Left lobe of liver (tissue), 2 donors: ENCODE results near the gene AP5Z1. TPM values are rescaled to one million over a fixed set of nuclear protein-coding genes. Genes with fewer than 3 reads are reported as not detected.

Experiments
- ATAC-seq: fragments of 200-7000 bp; cut with Tn5 transposase; one replicate; pipeline ENCODE4 v1.9.1; 2020; ENCODE audit warnings: mild to moderate bottlenecking, moderate library complexity
- DNase-seq: peaks from one replicate; pipeline ENCODE4 v3.0.0-alpha.2; 2020; ENCODE audit warnings: low spot score
- total RNA-seq: library from RNA; stranded (reverse); gene quantifications from one replicate; pipeline ENCODE4 v1.2.1, GENCODE V29; 2021
- donor health status: DM: no; HTN: no; CAD: no; lungs with moderate emphysema.
- donor health status: DM: no; HTN: yes; CAD: no.

AP5Z1 gene
- total RNA-seq, 1 donor from 2014 or later = 13.2 TPM

DNA sequence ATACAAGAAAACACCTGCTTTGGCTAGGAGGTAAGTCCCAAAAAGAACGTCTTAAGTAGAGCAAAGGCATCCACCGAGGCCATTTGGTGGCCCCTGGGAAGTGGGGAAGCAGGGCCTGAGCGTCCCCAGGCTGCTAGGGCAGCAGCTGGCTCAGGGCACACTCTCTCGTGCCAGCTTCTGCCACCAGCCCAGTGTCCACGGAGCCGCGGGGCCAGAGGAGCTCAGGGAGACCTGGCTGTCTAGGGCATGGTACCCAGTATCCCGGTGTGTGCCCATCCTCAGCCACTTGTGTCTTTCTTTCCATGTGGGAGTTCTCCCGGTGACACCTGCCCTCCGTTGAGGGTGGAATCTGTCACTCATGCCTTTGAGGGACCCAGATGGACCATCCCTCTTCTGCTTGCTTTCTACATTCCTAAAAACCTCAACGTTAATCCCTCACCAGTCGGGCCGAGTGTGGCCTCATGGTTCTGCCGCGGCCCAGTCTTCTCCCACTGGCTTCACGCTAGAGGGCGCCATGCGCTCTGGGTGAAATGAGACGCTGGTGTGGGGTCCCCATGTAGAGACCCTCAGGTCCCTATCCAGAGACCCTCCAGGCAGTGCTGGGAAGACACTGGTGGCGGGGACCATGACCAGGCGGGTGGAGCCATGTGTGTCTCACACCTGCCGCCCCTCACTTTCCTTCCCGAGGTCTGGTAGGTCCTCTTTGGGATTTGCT is 9.5 kb upstream of the AP5Z1 start:
- DNase-seq (no peak), ATAC-seq (peak; percentile 31)

DNA sequence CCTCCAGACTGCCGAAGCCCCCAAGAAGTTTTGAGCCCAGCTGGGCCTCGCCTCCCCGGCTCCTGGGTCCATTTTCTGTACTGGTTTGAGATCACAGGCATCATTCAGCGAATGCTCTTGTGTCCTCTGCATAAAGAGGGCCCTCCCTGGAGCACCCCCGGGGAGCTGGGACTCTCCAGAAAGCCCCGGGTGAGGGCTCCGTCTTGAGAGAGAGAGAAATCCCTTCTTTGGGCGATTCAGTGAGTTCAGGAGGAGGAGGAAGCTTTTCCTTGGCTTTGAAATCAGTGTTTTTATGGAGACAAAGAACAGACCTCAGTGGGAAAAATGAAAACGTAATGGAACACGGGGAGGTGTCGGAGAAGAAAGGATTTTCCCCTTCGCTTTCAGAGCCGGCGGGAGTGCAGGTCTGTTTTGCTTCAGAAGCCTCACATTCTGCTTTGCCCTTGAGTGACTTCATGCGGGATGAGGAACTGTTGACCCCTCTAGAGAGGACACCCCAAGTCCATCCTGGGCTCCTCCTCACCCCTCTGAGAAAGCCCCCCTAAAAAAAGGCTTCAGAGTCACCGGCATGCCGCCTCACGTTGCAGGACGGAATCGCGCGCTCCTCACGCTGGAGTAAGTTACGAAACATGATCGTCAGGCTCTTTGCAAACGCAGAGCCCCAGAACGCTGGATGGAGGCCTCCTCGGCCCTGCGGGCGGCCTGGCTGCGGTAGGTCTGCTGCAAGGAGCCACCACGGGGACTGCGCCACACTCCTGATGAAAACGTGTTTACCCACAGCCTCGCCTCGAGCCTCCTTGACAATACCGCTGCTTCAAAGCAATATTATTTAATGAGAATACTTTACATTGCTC is 8.5 kb upstream of the AP5Z1 start:
- ATAC-seq = no peak
- no peak for DNase-seq

DNA sequence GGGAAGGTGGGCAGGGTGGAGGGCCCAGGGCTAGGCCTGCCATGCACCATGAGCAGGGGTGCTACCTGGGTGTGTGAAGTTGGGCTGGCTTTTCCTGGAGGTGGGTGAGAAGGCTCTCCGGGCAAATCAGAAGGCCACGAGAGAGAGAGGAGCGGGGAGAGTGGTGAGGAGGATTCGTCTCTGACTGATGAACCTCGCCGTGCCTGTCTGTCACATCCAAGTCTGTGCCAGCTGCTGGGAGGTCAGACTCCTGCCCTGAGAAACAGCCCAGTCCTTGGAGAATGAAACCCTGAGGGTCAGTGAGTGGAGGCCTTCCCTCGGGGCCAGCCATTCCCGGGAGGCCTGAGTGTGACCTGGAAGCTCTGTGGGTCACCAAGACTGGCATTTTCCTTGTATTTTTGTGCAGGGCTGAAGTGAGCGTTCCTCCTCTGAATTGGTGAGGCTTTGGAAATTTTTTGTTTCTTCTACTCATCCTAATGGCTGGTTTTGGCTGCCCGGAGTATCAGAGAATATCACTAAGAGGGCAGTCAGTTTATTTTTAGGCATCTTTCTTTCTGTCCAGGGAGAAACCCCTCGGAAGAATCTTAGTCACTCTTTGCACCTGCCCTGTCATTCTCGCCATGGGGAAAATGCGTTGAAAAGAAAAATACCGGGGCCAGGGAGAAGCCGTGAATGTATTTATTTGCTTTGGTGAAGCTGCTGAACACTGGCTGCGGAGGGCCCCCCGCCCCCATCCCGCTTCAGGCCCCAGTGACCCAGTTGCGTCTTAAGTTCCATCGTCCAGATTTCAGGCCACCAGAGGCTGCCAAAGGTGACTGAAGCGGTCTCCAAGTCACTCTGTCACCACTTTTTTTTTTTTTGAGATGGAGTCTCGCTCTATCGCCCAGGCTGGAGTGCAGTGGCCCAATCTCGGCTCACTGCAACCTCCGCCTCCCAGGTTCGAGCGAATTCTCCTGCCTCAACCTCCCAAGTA is 6.5 kb upstream of the AP5Z1 start:
- ATAC-seq (no peak), DNase-seq (no peak)

DNA sequence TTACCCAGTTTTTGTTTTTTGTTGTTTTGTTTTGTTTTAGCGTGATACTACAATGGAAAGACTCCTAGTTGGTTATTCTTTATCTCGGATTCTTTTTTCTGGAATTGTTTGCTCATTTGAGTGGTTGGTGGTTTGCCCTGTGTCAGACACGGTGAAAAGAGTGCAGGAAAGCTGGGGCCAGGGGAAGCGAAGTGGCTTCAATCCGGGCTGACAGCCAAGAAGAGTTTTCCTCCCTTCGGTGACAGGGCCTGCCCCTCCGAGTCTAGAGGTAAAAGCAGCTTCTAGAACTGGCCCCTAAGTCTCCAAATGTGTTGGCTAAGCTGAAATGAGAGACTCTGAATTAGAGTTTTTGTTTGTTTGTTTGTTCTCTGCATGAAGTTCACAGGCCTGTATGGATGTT is 5.7 kb upstream of the AP5Z1 start:
- no peak for ATAC-seq
- no peak for DNase-seq

DNA sequence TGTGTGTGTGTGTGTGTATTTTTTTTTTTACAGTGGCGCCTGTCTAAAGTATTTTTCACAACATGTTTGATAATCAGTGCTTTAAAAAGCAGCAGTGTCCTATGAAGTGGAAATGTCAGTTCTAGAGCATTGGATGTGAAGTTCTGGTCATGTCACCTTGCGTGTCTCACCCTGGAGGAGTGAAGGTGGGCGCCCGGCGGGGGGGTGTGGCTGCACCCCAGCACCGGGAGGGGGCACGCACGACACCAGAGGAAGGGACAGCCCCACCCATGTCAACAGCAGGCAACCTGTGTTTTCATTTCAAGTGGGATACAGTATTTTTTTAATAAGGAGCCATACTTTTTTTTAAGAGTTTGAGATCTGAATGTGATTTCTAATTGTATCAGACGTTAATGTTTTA is 4.5 kb upstream of the AP5Z1 start:
- no peak for ATAC-seq
- DNase-seq = no peak

DNA sequence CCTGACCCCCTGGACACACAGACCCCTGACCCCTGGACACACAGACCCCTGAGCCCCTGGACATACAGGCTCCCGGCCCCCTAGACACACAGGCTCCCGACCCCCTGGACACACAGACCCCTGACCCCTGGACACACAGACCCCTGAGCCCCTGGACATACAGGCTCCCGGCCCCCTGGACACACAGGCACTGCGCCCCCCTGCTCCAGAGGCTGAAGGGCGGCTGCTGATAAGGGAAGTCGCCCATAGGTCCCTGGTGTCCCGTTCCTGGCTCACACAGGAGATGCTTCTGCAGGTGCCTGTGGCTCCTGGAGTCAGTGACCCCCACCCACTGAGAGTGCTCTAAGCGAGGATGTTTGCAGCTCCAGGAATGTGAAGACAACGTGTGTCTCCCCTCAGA is 3.7 kb upstream of the AP5Z1 start:
- no peak for DNase-seq
- ATAC-seq = no peak

DNA sequence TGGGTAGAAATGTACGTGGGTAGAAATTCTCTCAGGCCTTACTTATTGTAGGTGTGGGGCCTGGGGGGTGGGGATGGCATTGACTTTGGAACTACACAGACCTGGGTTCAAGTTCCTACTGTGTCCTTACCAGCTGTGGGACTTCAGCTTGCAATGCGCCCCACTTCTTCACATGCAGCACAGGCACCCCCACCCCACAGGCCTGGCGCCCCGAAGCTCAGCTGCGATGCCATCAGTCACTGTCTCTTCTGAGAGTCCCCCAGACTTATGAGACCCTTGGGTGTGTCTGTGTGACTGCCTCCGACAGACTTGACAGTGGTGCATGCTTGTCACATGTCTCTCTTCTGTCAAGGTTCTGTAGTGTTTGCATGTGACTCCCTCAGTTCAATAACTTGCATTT is 3.1 kb upstream of the AP5Z1 start:
- DNase-seq = no peak
- no peak for ATAC-seq

DNA sequence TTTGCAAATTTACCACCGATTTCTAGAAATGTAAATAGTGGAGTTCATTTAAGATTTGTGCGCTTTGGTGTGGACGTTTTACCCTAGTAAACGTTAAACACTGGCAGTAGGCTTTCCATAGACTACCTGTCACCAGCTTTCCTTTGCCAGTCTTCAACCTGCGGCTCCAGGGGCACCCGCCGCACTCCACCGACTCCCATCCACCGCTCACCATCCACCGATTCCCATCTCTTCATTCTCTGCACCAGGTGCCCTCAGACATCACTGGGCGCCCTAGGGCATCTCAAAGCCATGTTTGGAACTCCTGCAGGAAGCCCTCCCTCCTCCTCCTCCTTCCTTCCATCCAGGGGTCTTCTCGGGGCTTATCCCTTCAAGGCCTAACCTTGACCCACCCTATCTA is 1.4 kb upstream of the AP5Z1 start:
- no peak for DNase-seq
- no peak for ATAC-seq

DNA sequence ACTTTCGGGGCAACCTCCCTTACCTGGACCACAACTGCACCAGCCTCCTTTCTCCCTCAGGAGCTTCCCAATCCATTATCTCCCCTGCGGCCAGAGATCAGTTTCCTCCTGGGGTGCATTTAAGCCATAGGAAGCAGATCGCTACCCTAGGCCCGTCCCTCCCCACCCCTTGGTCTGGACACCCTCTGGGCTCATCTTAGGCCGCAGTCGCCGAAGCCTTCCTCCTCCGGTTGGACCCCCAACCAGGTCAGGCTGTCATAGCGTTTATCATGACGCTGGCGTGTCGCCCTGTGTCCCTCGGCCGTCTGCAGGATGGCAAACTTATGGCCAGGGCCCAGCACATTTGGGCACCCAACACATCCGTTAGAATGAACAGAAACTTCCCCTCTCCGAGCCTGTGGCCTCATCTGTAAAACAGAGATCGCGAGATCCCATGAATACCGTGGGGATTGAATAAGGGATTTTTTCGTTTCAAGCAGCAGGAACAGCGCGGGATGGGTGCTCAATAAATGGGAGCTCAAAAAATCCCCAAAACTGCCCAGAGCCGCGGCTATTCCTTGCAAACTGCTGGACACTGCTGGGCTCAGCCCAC is 669 bp upstream of the AP5Z1 start:
- ATAC-seq = peak; percentile 29
- no peak for DNase-seq

DNA sequence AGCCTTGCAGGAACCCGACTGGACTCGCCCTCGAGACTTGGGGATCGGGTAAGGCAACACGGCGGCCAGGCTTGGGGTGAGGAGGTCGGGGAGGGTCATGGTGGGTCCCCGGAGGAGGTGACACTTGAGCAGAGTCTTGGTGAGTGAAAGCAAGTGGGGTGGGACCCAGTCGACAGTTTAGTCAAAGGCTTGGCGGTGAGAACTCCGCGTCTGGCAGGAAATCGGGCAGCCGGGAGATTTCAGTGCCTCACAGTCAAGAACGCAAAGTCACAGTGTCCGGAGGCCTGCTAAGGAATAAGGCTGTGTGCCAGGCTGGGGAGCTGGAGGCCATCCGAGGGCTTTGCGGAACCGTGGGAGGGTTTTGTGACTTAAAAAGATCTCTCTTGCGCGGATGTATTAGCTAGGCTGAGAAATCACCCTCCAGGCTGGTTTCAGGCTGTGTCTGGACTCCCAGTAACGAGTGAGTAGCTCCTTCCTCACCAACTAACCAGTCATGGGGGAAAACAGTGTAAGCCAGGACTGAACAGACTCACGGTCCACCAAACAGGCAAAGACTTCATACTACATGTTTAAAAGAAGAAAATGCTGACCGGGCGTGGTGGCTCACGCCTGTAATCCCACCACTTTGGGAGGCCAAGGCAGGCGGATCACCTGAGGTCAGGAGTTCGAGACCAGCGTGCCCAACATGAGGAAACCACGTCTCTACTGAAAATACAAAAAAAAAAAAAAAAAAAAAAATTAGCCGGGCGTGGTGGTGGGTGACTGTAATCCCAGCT is 613 bp downstream of the AP5Z1 start:
- ATAC-seq (peak; percentile 25), DNase-seq (no peak)

DNA sequence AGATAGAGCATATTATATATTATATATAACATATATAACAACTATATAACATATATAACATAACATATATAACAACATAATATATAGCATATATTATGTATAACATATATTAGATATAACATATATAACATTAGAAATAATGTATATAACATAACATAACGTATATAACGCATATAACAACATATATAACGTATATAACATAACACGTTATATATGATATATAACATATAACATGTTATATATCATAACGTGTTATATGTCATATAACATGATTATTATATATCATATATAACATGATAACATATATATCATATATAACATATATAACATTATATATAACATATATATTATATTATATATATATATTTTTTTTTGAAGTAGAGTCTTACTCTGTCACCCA is 3.7 kb downstream of the AP5Z1 start:
- ATAC-seq (no peak), DNase-seq (no peak)

DNA sequence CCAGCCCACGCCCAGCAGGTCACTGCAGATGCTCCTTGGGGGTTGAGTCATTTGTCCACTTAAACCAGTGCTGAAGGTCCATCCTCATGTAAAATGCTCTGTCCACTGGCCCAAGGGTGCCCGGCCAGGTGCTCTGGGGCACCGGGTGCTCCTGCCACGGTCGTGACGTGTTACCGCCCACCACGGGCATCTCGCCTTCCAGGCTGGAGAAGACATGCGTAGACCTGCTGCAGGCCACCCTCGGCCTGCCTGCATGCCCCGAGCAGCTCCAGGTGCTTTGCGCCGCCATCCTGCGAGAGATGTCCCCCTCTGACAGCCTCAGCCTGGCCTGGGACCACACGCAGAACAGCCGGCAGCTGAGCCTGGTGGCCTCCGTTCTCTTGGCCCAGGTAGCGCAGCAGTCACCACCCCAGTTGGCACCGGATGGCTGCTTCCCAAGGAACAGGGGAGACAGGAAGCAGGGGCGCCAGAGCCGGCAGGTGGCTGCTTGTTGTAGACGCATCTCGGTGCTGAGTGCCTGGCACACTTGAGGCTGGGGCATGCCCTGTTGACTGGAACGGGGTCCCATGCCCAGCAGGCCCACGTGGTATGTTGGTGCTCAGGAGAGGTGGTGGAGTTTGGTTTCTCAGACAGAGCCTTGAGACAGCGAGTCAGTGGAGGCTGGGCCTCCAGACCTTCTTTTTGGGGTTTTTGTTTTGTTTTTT is 6.1 kb downstream of the AP5Z1 start:
- ATAC-seq = no peak

DNA sequence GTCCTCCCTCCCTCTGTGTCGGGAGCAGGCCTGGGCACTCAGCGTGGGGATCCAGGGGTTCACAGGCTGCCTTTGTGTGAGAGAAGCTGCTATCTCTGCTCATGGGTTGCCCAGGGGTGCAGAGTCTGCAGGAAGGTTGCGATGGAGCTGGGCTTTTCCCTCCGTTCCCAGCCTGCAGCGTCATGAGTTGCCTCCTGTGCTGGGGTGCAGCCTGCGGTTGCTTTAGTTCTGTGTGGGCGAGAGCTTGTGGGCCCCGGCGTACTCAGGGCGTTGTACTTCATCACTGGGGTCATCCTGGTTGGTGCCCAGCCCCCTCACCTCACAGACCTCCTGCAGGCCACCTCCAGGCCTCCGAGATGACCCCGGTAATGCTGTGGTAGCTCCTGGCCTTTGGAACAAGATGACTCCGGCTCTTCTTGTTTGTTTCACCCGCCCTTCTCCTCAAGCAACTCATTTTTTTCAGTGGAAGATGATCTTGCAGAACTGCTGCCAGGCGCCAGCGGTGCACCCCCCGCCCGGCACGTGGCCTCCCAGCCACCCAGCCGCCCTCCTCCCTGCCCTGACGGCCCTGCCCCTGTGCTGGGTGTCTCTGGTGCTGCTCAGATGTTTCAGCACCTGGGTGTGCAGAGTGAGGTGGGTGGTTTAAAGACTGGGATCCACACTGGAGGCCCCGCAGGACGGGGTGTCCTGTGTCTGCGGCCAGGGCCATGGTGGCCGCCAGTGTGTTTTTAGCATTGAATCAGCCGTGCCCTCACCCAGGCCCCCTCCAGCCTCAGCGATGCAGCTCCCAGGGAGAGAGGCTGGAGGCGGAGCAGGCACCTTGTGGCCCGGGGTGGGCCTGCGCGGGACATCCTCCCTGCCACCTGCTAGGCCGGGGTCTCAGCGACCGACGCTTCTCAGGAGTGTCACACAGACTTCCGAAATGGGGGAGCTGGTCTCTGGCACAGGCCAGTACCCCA is 7.2 kb downstream of the AP5Z1 start:
- DNase-seq (no peak), ATAC-seq (no peak)

More for the DNA sequence above, 6.1 kb downstream of the AP5Z1 start:
- no peak for DNase-seq

DNA sequence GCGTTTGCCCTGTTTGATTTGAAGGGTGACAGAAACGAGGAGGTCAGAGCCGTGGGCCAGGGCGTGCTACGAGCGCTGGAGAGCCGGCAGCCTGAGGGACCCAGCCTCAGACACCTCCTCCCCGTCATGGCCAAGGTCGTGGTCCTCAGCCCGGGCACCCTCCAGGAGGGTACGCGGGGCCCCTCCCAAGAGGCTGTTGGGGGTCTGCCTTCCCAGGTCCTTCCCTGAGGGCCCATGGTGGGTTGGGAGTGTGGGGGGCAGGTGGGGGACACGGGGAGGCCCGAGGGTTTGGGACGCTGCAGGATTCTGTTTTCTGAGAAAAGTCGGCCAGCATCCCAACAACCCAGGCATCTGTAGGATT is 7.8 kb downstream of the AP5Z1 start:
- DNase-seq = no peak
- no peak for ATAC-seq

DNA sequence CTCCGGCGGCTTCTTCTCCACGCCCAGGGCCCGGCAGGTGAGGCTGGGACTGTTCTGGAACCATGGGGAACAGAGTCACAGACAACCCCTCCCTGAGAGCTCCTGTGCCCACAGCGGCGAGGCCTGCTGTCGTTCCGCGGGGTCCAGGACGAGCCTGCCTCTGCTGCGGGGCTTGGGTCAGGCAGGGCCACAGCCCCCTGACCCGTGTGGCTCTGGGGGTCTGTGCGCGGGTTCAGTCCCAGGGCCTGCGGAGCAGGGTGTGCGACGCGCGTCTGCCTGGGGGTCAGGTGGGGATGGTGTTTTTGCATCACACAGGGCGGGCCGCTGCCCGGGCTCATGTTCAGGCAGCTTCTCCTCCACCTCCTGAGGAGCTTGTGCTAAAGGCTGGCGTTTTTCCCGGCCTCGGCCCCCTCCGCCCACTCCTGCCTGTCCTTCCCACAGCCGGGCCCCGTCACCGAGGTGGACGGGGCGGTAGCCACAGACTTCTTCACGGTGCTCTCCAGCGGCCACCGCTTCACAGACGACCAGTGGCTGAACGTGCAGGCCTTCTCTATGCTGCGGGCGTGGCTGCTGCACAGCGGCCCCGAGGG is 8.4 kb downstream of the AP5Z1 start:
- no peak for ATAC-seq

DNA sequence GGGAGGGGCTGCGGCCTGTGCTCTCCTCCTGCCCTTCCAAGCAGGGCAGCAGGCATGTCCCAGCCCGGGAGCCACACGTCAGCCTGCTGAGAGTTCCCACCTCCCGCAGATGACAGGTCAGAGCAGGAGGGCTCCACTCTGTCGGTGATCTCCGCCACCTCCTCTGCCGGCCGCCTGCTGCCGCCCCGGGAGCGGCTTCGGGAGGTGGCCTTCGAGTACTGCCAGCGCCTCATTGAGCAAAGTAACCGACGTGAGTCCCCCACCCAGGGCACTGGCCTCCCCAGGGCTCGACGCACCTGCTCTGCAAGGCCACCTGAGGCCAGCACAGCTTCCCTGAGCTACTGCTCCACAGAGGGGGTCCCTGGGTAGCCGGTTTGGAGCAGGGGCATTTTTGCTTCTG is 9.4 kb downstream of the AP5Z1 start:
- DNase-seq (no peak), ATAC-seq (no peak)

More for the DNA sequence above, 8.4 kb downstream of the AP5Z1 start:
- no peak for DNase-seq

DNA sequence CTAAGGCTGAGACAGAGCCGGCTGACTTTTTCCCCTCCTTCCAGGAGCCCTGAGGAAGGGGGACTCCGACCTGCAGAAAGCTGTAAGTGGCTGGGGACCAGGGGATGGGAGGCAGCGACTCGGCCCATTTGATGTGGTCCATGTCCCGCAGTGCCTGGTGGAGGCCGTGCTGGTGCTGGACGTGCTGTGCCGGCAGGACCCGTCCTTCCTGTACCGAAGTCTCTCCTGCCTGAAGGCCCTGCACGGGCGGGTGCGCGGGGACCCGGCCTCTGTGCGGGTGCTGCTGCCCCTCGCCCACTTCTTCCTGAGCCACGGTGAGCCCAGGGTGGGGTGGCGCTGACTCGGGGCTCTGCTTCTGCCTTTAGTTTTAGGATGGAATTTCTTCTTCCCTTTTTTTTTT is 9.9 kb downstream of the AP5Z1 start:
- ATAC-seq (no peak), DNase-seq (no peak)

DNA sequence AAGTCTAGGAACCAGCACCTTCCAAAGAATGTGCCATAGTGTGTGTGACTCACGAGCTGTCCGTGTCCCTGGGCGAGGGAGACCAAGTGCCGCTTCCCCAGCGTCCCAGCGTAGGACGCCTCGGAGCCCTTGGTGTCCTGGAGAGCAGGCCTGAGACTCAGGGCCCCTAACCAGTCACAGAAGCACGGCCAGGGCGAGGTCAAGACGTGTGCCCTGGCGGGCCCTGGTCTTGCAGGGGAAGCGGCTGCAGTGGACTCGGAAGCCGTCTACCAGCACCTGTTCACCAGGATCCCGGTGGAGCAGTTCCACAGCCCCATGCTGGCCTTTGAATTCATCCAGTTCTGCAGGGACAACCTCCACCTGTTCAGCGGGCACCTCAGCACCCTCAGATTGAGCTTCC is 10.6 kb downstream of the AP5Z1 start:
- DNase-seq (no peak), ATAC-seq (no peak)
